ENCODE measurements around the gene VPS11.
A peak's percentile ranks its signal among the peaks of the same experiment; 100 is the strongest.

The VPS11 gene

GRCh38 chr11:119081682-119082260 is 14.2 kb downstream of the VPS11 start:
- no peak for DNase-seq (ENCODE audit: low read depth in 2 of 2)

GRCh38 chr11:119084663-119085436 is 17.2 kb downstream of the VPS11 start, which contains the start of gene HMBS:
HMBS (plus strand) TSS chr11:119084881; CDS start chr11:119085034, 153 bp downstream.
- peak; percentile 85 to 89 for DNase-seq (ENCODE audit: low read depth in 2 of 2)

GRCh38 chr11:119085437-119085847 is 17.8 kb downstream of the VPS11 start:
- no peak for DNase-seq (ENCODE audit: low read depth in 2 of 2)

GRCh38 chr11:119087123-119087522 is 19.5 kb downstream of the VPS11 start:
- DNase-seq (ENCODE audit: low read depth in 2 of 2): no peak

GRCh38 chr11:119087747-119088241 is 20.2 kb downstream of the VPS11 start:
- DNase-seq (ENCODE audit: low read depth in 2 of 2): no peak

- DNase-seq (ENCODE audit: low read depth in 2 of 2): no peak
Observed at GRCh38 chr11:119088406-119088805, 20.8 kb downstream of the VPS11 start.

GRCh38 chr11:119089319-119089718 is 21.7 kb downstream of the VPS11 start:
- no peak for DNase-seq (ENCODE audit: low read depth in 2 of 2)

GRCh38 chr11:119091178-119091577 is 23.6 kb downstream of the VPS11 start:
- no peak for DNase-seq (ENCODE audit: low read depth in 2 of 2)

GRCh38 chr11:119091966-119092879 is 24.6 kb downstream of the VPS11 start:
- no peak for DNase-seq (ENCODE audit: low read depth in 2 of 2)

GRCh38 chr11:119092880-119093842 is 25.5 kb downstream of the VPS11 start:
- DNase-seq (ENCODE audit: low read depth in 2 of 2): no peak

- no peak for DNase-seq (ENCODE audit: low read depth in 2 of 2)
Observed at GRCh38 chr11:119093942-119094815, 26.6 kb downstream of the VPS11 start.

- no peak for DNase-seq (ENCODE audit: low read depth in 2 of 2)
Observed at GRCh38 chr11:119094816-119095065, 27.1 kb downstream of the VPS11 start.

- peak; percentile 99 for DNase-seq (ENCODE audit: low read depth in 2 of 2)
Observed at GRCh38 chr11:119095066-119095880, 27.7 kb downstream of the VPS11 start.

GRCh38 chr11:119099711-119100110 is 32.1 kb downstream of the VPS11 start:
- DNase-seq (ENCODE audit: low read depth in 2 of 2): no peak

GRCh38 chr11:119100246-119100970 is 32.8 kb downstream of the VPS11 start:
- DNase-seq (ENCODE audit: low read depth in 2 of 2): no peak

- no peak for DNase-seq (ENCODE audit: low read depth in 2 of 2)
Observed at GRCh38 chr11:119100994-119101758, 33.6 kb downstream of the VPS11 start.

- peak; percentile 74 to 77 for DNase-seq (ENCODE audit: low read depth in 2 of 2)
Observed at GRCh38 chr11:119101759-119102423, 34.3 kb downstream of the VPS11 start, which contains the start of gene DPAGT1. DPAGT1 (minus strand) TSS chr11:119101853; CDS start chr11:119101655, 198 bp downstream.

Measured in stimulated activated CD8-positive, alpha-beta memory T cell treated with anti-CD3 and anti-CD28 coated beads, Interleukin-15, amount 100 ng/mL, for 48 hours (primary cell).